GM12878 (cell line): Measurements from ENCODE around the gene KCNQ1. TPM values are rescaled to one million over a fixed set of nuclear protein-coding genes. Genes with fewer than 3 reads are reported as not detected.

Experiments used
- ATAC-seq: fragments of 200-7000 bp; cut with Tn5 transposase; 3 replicates; pipeline ENCODE4 v1.9.1; 2020; ENCODE audit warnings: mild to moderate bottlenecking, moderate library complexity
- BruUV-seq: library from RNA; stranded (reverse); fragments of 400-500 nt; replicated peaks from 2 replicates; lab custom pipeline; 2021; lab: Mats Ljungman, UMichigan
- CTCF ChIA-PET: fragments of 300-600 bp; sonication (Branson Sonifier 250); formaldehyde crosslinking; extraction: SDS; loops from one replicate; lab custom pipeline; 2021; ENCODE audit warnings: inconsistent platforms; lab: Yijun Ruan, JAX
- POLR2A ChIA-PET: fragments of 350-600 bp; formaldehyde crosslinking; extraction: SDS; loops from one replicate; lab custom pipeline; 2021; ENCODE audit warnings: inconsistent platforms; lab: Charles Lee
- RAD21 ChIA-PET: fragments of 300-600 bp; sonication (Branson Sonifier 250); formaldehyde crosslinking; loops from one replicate; lab custom pipeline; 2023; ENCODE audit warnings: antibody characterized with exemption; ENCODE audit not compliant: unreplicated experiment; lab: Charles Lee
- SMC1A ChIA-PET: fragments of 300-600 bp; sonication (Branson Sonifier 250); formaldehyde crosslinking; loops from one replicate; lab custom pipeline; 2023; ENCODE audit not compliant: unreplicated experiment, uncharacterized antibody; lab: Charles Lee
- DNase-seq: peaks from one replicate; pipeline ENCODE4 v3.0.0-alpha.2; 2011; ENCODE audit warnings: low read depth, low spot score
- FAIRE-seq: peaks from 3 replicates; lab custom pipeline; 2011; peaks lifted over from hg19 to GRCh38; lab: Jason Lieb, UNC
- H2AFZ ChIP-seq: 2 replicates; pipeline ENCODE4 v1.6.0; 2011; ENCODE audit warnings: low read depth, low read length, control low read depth; ENCODE audit not compliant: control insufficient read depth
- H3K27ac ChIP-seq: 2 replicates; pipeline ENCODE4 v1.5.1; 2011; ENCODE audit warnings: control low read depth; ENCODE audit not compliant: control insufficient read depth, insufficient read depth
- H3K27me3 ChIP-seq, 2 experiments: replicated peaks in 1 of 2; 2 replicates each; pipeline versions ENCODE4 v1.6.0 to v1.6.1; 2011; ENCODE audit warnings: low read length in 1 of 2; ENCODE audit not compliant: control insufficient read depth in 2 of 2, insufficient read depth in 2 of 2
- H3K36me3 ChIP-seq, 2 experiments: 2 replicates each; pipeline ENCODE4 v1.5.1; 2011; ENCODE audit warnings: low read length in 1 of 2; ENCODE audit not compliant: control insufficient read depth in 2 of 2, insufficient read depth in 2 of 2
- H3K4me1 ChIP-seq: 2 replicates; pipeline ENCODE4 v1.6.1; 2011; ENCODE audit warnings: mild to moderate bottlenecking, low read length, moderate library complexity, mixed read lengths; ENCODE audit not compliant: control insufficient read depth, insufficient read depth
- H3K4me2 ChIP-seq: 2 replicates; pipeline ENCODE4 v1.6.0; 2011; ENCODE audit warnings: control low read depth; ENCODE audit not compliant: control insufficient read depth, insufficient read depth
- H3K4me3 ChIP-seq: fragments of 200-600 bp; sonication (generic); 2 replicates; pipeline ENCODE4 v1.5.1; 2016
- H3K79me2 ChIP-seq: 2 replicates; pipeline ENCODE4 v1.6.0; 2011; ENCODE audit warnings: low read length; ENCODE audit not compliant: control insufficient read depth, insufficient read depth
- H3K9ac ChIP-seq: 2 replicates; pipeline ENCODE4 v1.8.0; 2011; ENCODE audit warnings: low read length, control low read depth, mixed read lengths; ENCODE audit not compliant: control insufficient read depth, insufficient read depth
- H3K9me3 ChIP-seq: replicated peaks from 3 replicates; pipeline ENCODE4 v1.5.1; 2011; ENCODE audit warnings: mild to moderate bottlenecking, low read length; ENCODE audit not compliant: control insufficient read depth, insufficient read depth
- H4K20me1 ChIP-seq: 2 replicates; pipeline ENCODE4 v1.6.0; 2011; ENCODE audit not compliant: control insufficient read depth, insufficient read depth
- CUX1 ChIP-seq: IDR thresholded peaks from 2 replicates; pipeline ENCODE4 v1.6.1; 2012; ENCODE audit warnings: improper control_type of control experiment, low read depth, low read length; ENCODE audit not compliant: insufficient replicate concordance
- DPF2 ChIP-seq: fragments of 450-650 bp; IDR thresholded peaks from 2 replicates; pipeline ENCODE4 v1.6.1; 2017; ENCODE audit warnings: mild to moderate bottlenecking
- GATAD2B ChIP-seq: fragments of 450-650 bp; conservative IDR thresholded peaks from 2 replicates; pipeline ENCODE4 v1.6.1; 2017; ENCODE audit warnings: low read depth, mild to moderate bottlenecking, moderate library complexity
- HDAC6 ChIP-seq: fragments of 200-600 bp; sonication (generic); IDR thresholded peaks from one replicate; pipeline ENCODE4 v1.8.0; 2017; ENCODE audit warnings: antibody characterized with exemption; ENCODE audit not compliant: unreplicated experiment
- IKZF2 ChIP-seq, 2 experiments: fragments of 450-650 bp; IDR thresholded peaks; 2 replicates each; pipeline ENCODE4 v1.6.1; 2017; ENCODE audit warnings: mild to moderate bottlenecking in 2 of 2, moderate library complexity in 2 of 2
- MYB ChIP-seq: fragments of 150-350 bp; IDR thresholded peaks from 2 replicates; pipeline ENCODE4 v1.6.1; 2014; ENCODE audit warnings: mild to moderate bottlenecking, low read depth, low read length, borderline replicate concordance
- MYC ChIP-seq: IDR thresholded peaks from 2 replicates; pipeline ENCODE4 v1.6.1; 2011; ENCODE audit warnings: mild to moderate bottlenecking, low read length, moderate library complexity, inconsistent platforms; ENCODE audit not compliant: insufficient read depth, insufficient replicate concordance, insufficient read length, severe bottlenecking
- NFYA ChIP-seq: IDR thresholded peaks from 2 replicates; pipeline ENCODE4 v1.6.1; 2011; ENCODE audit warnings: low read depth, mild to moderate bottlenecking, low read length, improper control_type of control experiment, borderline replicate concordance
- PAX8 ChIP-seq: fragments of 450-650 bp; IDR thresholded peaks from 2 replicates; pipeline ENCODE4 v1.6.1; 2017; ENCODE audit warnings: mild to moderate bottlenecking, moderate library complexity
- POLR2AphosphoS2 ChIP-seq: IDR thresholded peaks from 2 replicates; pipeline ENCODE4 v1.6.1; 2011; ENCODE audit warnings: low read depth, mild to moderate bottlenecking, low read length, improper control_type of control experiment, moderate library complexity
- RAD21 ChIP-seq: IDR thresholded peaks from 2 replicates; pipeline ENCODE4 v1.6.1; 2011; ENCODE audit warnings: mild to moderate bottlenecking, low read depth, low read length, moderate library complexity; ENCODE audit not compliant: insufficient read depth
- RAD51 ChIP-seq: fragments of 450-650 bp; IDR thresholded peaks from 2 replicates; pipeline ENCODE4 v1.6.1; 2016; ENCODE audit warnings: moderate library complexity, mild to moderate bottlenecking, inconsistent platforms
- RELB ChIP-seq: fragments of 450-650 bp; IDR thresholded peaks from 2 replicates; pipeline ENCODE4 v1.6.1; 2017; ENCODE audit warnings: low read depth, mild to moderate bottlenecking, moderate library complexity
- RFX5 ChIP-seq: IDR thresholded peaks from 2 replicates; pipeline ENCODE4 v1.6.1; 2011; ENCODE audit warnings: low read depth, low read length, improper control_type of control experiment
- SREBF1 ChIP-seq: IDR thresholded peaks from 2 replicates; pipeline ENCODE4 v1.6.1; 2012; ENCODE audit warnings: mild to moderate bottlenecking, low read length
- SREBF2 ChIP-seq: IDR thresholded peaks from 2 replicates; pipeline ENCODE4 v1.6.1; 2012; ENCODE audit warnings: mild to moderate bottlenecking, low read length
- YBX1 ChIP-seq: fragments of 450-650 bp; IDR thresholded peaks from 2 replicates; pipeline ENCODE4 v1.6.1; 2016; ENCODE audit warnings: antibody characterized with exemption
- ZNF217 ChIP-seq: fragments of 450-650 bp; IDR thresholded peaks from 2 replicates; pipeline ENCODE4 v1.6.1; 2017; ENCODE audit warnings: antibody characterized with exemption, mild to moderate bottlenecking
- ZZZ3 ChIP-seq: IDR thresholded peaks from 2 replicates; pipeline ENCODE4 v1.6.1; 2011; ENCODE audit warnings: low read depth; ENCODE audit not compliant: control insufficient read depth, insufficient read length
- WGBS: methylation state at CpG from one replicate; pipeline ENCODE4 v1.1.6; 2016; ENCODE audit warnings: low lambda C conversion rate; ENCODE audit not compliant: insufficient replicate concordance, insufficient coverage; ENCODE audit errors: missing lambda C conversion rate; 5-methylcytosine and 5-hydroxymethylcytosine counted together
- in situ Hi-C: fragments of 300-500 bp; cut with MboI; formaldehyde crosslinking; loops from 9 replicates; pipeline ENCODE4 v1.14.3; 2018; ENCODE audit warnings: mixed read lengths
- intact Hi-C: fragments of 100-400 bp; cut with micrococcal nuclease; formaldehyde crosslinking; loops from one replicate; pipeline ENCODE4 v1.14.2; 2022; ENCODE audit not compliant: unreplicated experiment
- polyA plus RNA-seq, 11 experiments: library from polyadenylated mRNA; depleted of rRNA in 4 of 11; unstranded in 6 of 11; stranded (reverse) in 5 of 11; fragments of >200 nt; fragmentation: Nextera tagmentation in 4 of 11; fragmentation: Illumina TruSeq in 1 of 11; extraction: Ambion mirVana in 4 of 11; extraction: Trizol in 1 of 11; gene quantifications; 1 replicate in 1 of 11; 2 replicates in 10 of 11; pipeline versions ENCODE4 v1.2.1 to v1.2.3, GENCODE V29; 2011 to 2016; ENCODE audit warnings: inconsistent platforms in 2 of 11, missing spikeins in 2 of 11, low read depth in 1 of 11
- total RNA-seq, 4 experiments: library from RNA; depleted of rRNA in 3 of 4; stranded (reverse); fragments of >200 nt in 3 of 4; fragmentation: Illumina TruSeq in 1 of 4; extraction: Trizol in 1 of 4; gene quantifications; 2 replicates each; pipeline versions ENCODE4 v1.2.1 to v1.2.3, GENCODE V29; 2013 to 2021

Gene KCNQ1
- total and polyA plus RNA-seq, 10 of the 15 experiments (the other 5 are each of a cell fraction or from before 2014, with no cell fraction given), result 0.03 to 0.15 (median 0.12) TPM; not detected in 7

- TF ChIP-seq RAD51 (no peak), ZNF217 (no peak), RAD21 (no peak), IKZF2 (IDR thresholded peaks at IDR 0.05) (no peak), HDAC6 (no peak), SREBF1 (no peak), CUX1 (no peak), MYB (no peak), POLR2AphosphoS2 (no peak)
These were observed 372.6 kb downstream of the KCNQ1 start (continued) for GRCh38 chr11:2817431-2817830.

GRCh38 chr11:2818021-2818420 is 373.2 kb downstream of the KCNQ1 start:
- ChIA-PET SMC1A (no interaction called here), RAD21 (no interaction called here), CTCF (no interaction called here), POLR2A (no interaction called here)
- Histone ChIP-seq H3K79me2 (no peaks in the 10 kb centered on the region), H3K36me3 (no peaks in the 10 kb centered on the region), H3K9ac (no peak overlapping the region), H3K4me2 (no peak overlapping the region), H3K27me3 (no peaks in the 10 kb centered on the region), H3K9me3 (peaks cover 12% of the 10 kb centered on the region; the same call in 1 of the 3 replicates), H3K4me3 (no peak overlapping the region), H3K27ac (no peak overlapping the region), H2AFZ (no peak overlapping the region), H4K20me1 (no peaks in the 10 kb centered on the region), H3K4me1 (no peaks in the 10 kb centered on the region)
- no peak for DNase-seq
- no peak for ATAC-seq
- intact Hi-C loops, result no loop called here
- in situ Hi-C loops, result no loop called here
- no peak for FAIRE-seq
- WGBS, result 15% methylated on average over 5 of the region's 6 CpGs
- BruUV-seq, result no TSS peak
- TF ChIP-seq RELB (no peak), PAX8 (no peak), NFYA (no peak), MYC (no peak), DPF2 (no peak), ZZZ3 (no peak), RFX5 (no peak), YBX1 (no peak), GATAD2B (no peak), SREBF2 (no peak)
